Measurements from ENCODE around the gene PCDHGA2.
"Not testable (repeated sequence)": the region's sequence is repeated elsewhere in the genome, so short reads cannot be mapped to it uniquely, and the experiment has no call there.

PCDHGA2 gene

GRCh38 chr5:141349917-141350619 lies 11.5 kb downstream of the PCDHGA2 start, which contains the start of gene PCDHGB1:
TSS of gene PCDHGB1 (plus strand) at chr5:141350099. CDS start at chr5:141350261, 162 bp downstream.
- DNase-seq (ENCODE audit: low spot score): peak; percentile 74

- DNase-seq (ENCODE audit: low spot score): no peak
These were observed 13.0 kb downstream of the PCDHGA2 start for GRCh38 chr5:141351591-141351990.

- no peak for DNase-seq (ENCODE audit: low spot score)
These were observed 16.4 kb downstream of the PCDHGA2 start, which contains the start of gene PCDHGA4 for GRCh38 chr5:141354900-141355469. TSS of gene PCDHGA4 (plus strand) at chr5:141355021. CDS start at chr5:141355108, 87 bp downstream.

GRCh38 chr5:141355641-141356040 lies 17.1 kb downstream of the PCDHGA2 start:
- DNase-seq (ENCODE audit: low spot score): no peak

GRCh38 chr5:141356133-141356532 lies 17.6 kb downstream of the PCDHGA2 start:
- no peak for DNase-seq (ENCODE audit: low spot score)

- DNase-seq (ENCODE audit: low spot score): no peak
These were observed 18.4 kb downstream of the PCDHGA2 start for GRCh38 chr5:141356950-141357349.

- DNase-seq (ENCODE audit: low spot score): peak; percentile 54
These were observed 21.3 kb downstream of the PCDHGA2 start, which contains the start of gene PCDHGB2 for GRCh38 chr5:141359790-141360426. TSS of gene PCDHGB2 (plus strand) at chr5:141359994. CDS start at chr5:141360136, 142 bp downstream.

GRCh38 chr5:141360685-141361084 lies 22.1 kb downstream of the PCDHGA2 start:
- DNase-seq (ENCODE audit: low spot score): no peak

- DNase-seq (ENCODE audit: low spot score): no peak
These were observed 24.2 kb downstream of the PCDHGA2 start for GRCh38 chr5:141362719-141363118.

GRCh38 chr5:141363952-141364660 lies 25.5 kb downstream of the PCDHGA2 start, which contains the start of gene PCDHGA5:
TSS of gene PCDHGA5 (plus strand) at chr5:141364162. CDS start at chr5:141364331, 169 bp downstream.
- DNase-seq (ENCODE audit: low spot score): peak; percentile 17

- no peak for DNase-seq (ENCODE audit: low spot score)
These were observed 27.7 kb downstream of the PCDHGA2 start for GRCh38 chr5:141366016-141366896.

- peak; percentile 66 for DNase-seq (ENCODE audit: low spot score)
These were observed 31.7 kb downstream of the PCDHGA2 start, which contains the start of gene PCDHGB3 for GRCh38 chr5:141369994-141370848. TSS of gene PCDHGB3 (plus strand) at chr5:141370242. CDS start at chr5:141370395, 153 bp downstream.

GRCh38 chr5:141371572-141372475 lies 33.3 kb downstream of the PCDHGA2 start:
- DNase-seq (ENCODE audit: low spot score): no peak

- DNase-seq (ENCODE audit: low spot score): peak; percentile 39
These were observed 35.2 kb downstream of the PCDHGA2 start, which contains the start of gene PCDHGA6 for GRCh38 chr5:141373673-141374317. TSS of gene PCDHGA6 (plus strand) at chr5:141373891. CDS start at chr5:141374084, 193 bp downstream.

GRCh38 chr5:141374627-141375026 lies 36.1 kb downstream of the PCDHGA2 start:
- no peak for DNase-seq (ENCODE audit: low spot score)

- DNase-seq (ENCODE audit: low spot score): not testable (repeated sequence)
These were observed 37.0 kb downstream of the PCDHGA2 start for GRCh38 chr5:141375444-141376155.

- peak; percentile 33 for DNase-seq (ENCODE audit: low spot score)
These were observed 44.1 kb downstream of the PCDHGA2 start, which contains the start of gene PCDHGA7 for GRCh38 chr5:141382469-141383294. TSS of gene PCDHGA7 (plus strand) at chr5:141382742. CDS start at chr5:141382900, 158 bp downstream.

Data from kidney tubule cell (primary cell).